Keratinocyte (primary cell): ENCODE data around the gene HACE1. TPM values are rescaled to one million over a fixed set of nuclear protein-coding genes. Genes with fewer than 3 reads are reported as not detected.
"Not testable (repeated sequence)": the region's sequence is repeated elsewhere in the genome, so short reads cannot be mapped to it uniquely, and the experiment has no call there.

Experiments used
- DNase-seq: peaks from one replicate; pipeline ENCODE4 v3.0.0-alpha.2; 2011; ENCODE audit warnings: low read depth, missing footprints, low spot score
- FAIRE-seq: peaks from 2 replicates; lab custom pipeline; 2011; peaks lifted over from hg19 to GRCh38; lab: Jason Lieb, UNC
- H2AFZ ChIP-seq: 2 replicates; pipeline ENCODE4 v1.6.0; 2012; ENCODE audit warnings: low read length, control low read depth, inconsistent platforms; ENCODE audit not compliant: control insufficient read depth
- H3K27ac ChIP-seq: 2 replicates; pipeline ENCODE4 v1.5.1; 2011; ENCODE audit warnings: low read length; ENCODE audit not compliant: control insufficient read depth, insufficient read depth
- H3K27me3 ChIP-seq: 3 replicates; pipeline ENCODE4 v1.6.0; 2011; ENCODE audit warnings: low read length; ENCODE audit not compliant: control insufficient read depth, insufficient read depth; ENCODE audit errors: extremely low read depth
- H3K36me3 ChIP-seq, 2 experiments: 2 replicates in 1 of 2; 3 replicates in 1 of 2; pipeline ENCODE4 v1.5.1; 2011; ENCODE audit warnings: low read length in 2 of 2, mild to moderate bottlenecking in 1 of 2; ENCODE audit not compliant: control insufficient read depth in 2 of 2, insufficient read depth in 2 of 2; ENCODE audit errors: extremely low read depth in 1 of 2
- H3K4me1 ChIP-seq: 3 replicates; pipeline ENCODE4 v1.5.1; 2011; ENCODE audit warnings: low read length; ENCODE audit not compliant: control insufficient read depth, insufficient read depth; ENCODE audit errors: extremely low read depth
- H3K4me2 ChIP-seq: 3 replicates; pipeline ENCODE4 v1.6.0; 2011; ENCODE audit warnings: low read depth, low read length; ENCODE audit not compliant: control insufficient read depth, insufficient read depth; ENCODE audit errors: extremely low read depth
- H3K4me3 ChIP-seq, 3 experiments: fragments of 200-600 bp in 1 of 3; sonication (generic) in 1 of 3; 2 replicates in 2 of 3; 3 replicates in 1 of 3; pipeline ENCODE4 v1.5.1; 2011 to 2016; ENCODE audit warnings: low read length in 3 of 3, mild to moderate bottlenecking in 3 of 3, control low read depth in 2 of 3, inconsistent platforms in 1 of 3, low read depth in 1 of 3, mixed read lengths in 1 of 3, mixed run types in 1 of 3, moderate library complexity in 1 of 3; ENCODE audit not compliant: control insufficient read depth in 2 of 3, insufficient read depth in 2 of 3; ENCODE audit errors: extremely low read depth in 1 of 3
- H3K79me2 ChIP-seq: 2 replicates; pipeline ENCODE4 v1.6.0; 2012; ENCODE audit warnings: low read length; ENCODE audit not compliant: control insufficient read depth, insufficient read depth
- H3K9ac ChIP-seq: 3 replicates; pipeline ENCODE4 v1.6.0; 2011; ENCODE audit warnings: low read length; ENCODE audit not compliant: control insufficient read depth, insufficient read depth; ENCODE audit errors: extremely low read depth
- H3K9me1 ChIP-seq: 3 replicates; pipeline ENCODE4 v1.6.0; 2011; ENCODE audit warnings: low read length; ENCODE audit not compliant: control insufficient read depth, insufficient read depth; ENCODE audit errors: extremely low read depth
- H3K9me3 ChIP-seq: 2 replicates; pipeline ENCODE4 v1.5.1; 2012; ENCODE audit warnings: low read depth, low read length; ENCODE audit not compliant: control insufficient read depth
- H4K20me1 ChIP-seq: 3 replicates; pipeline ENCODE4 v1.6.0; 2011; ENCODE audit warnings: low read length; ENCODE audit not compliant: control insufficient read depth, insufficient read depth; ENCODE audit errors: extremely low read depth
- EZH2 ChIP-seq: IDR thresholded peaks from one replicate; pipeline ENCODE4 v1.6.1; 2012; ENCODE audit warnings: inconsistent platforms, mild to moderate bottlenecking, low read length, moderate library complexity
- dilution Hi-C: fragments of 300-500 bp; cut with MboI; formaldehyde crosslinking; loops from one replicate; pipeline ENCODE4 v1.7.0; 2020; ENCODE audit warnings: low sequenced_read_pairs; ENCODE audit not compliant: extremely low pct_ligation_motif_present
- polyA plus RNA-seq, 5 experiments: library from polyadenylated mRNA; depleted of rRNA in 3 of 5; stranded (reverse) in 3 of 5; stranded (forward) in 1 of 5; unstranded in 1 of 5; fragments of >200 nt; gene quantifications; 1 replicate in 1 of 5; 2 replicates in 3 of 5; 3 replicates in 1 of 5; pipeline versions ENCODE4 v1.2.1 to v1.2.3, GENCODE V29; 2011 to 2012; ENCODE audit warnings: missing spikeins in 2 of 5, low read depth in 1 of 5, low replicate concordance in 1 of 5
- TF ChIP-seq, protein P1 (sequence below), 3 experiments: IDR thresholded peaks in 1 of 3; conservative IDR thresholded peaks in 1 of 3; optimal IDR thresholded peaks in 1 of 3; 2 replicates in 2 of 3; 3 replicates in 1 of 3; pipeline versions ENCODE3 to v1.5.1; 2011; ENCODE audit warnings: low read length in 3 of 3, mild to moderate bottlenecking in 3 of 3, moderate library complexity in 2 of 3, control low read depth in 1 of 3, inconsistent platforms in 1 of 3; ENCODE audit not compliant: insufficient read depth in 2 of 3; ENCODE audit errors: extremely low read depth in 1 of 3

The HACE1 gene
- polyA plus RNA-seq, 1 donor (not counting 4 experiments of a cell fraction or from before 2014, with no cell fraction given), result 7.4 TPM

DNA sequence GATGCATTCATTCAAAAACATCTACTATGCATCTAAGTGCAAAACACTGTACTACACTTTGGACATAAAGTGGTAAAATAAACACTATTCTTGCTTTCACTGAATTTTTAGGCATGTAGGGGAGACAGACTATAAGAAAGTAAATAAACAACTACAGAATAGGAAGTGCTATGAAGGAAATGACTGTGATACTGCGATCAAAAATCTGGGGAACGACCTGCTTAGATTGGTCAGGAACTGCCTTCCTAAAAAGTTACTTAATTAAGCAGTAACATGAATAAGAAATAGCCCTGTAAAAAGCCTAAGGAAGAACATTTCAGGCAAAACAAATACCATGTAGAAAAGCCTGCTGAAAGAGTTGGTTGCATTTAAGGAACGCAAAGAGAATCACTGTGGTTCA lies 50.6 kb downstream of the HACE1 start:
- Histone ChIP-seq H3K4me2 (no peak overlapping the region), H3K4me3 (no peak overlapping the region), H3K9me3 (no peaks in the 10 kb centered on the region), H3K79me2 (no peaks in the 10 kb centered on the region), H3K9ac (no peak overlapping the region), H3K27me3 (no peaks in the 10 kb centered on the region), H2AFZ (no peak overlapping the region), H3K4me1 (no peaks in the 10 kb centered on the region), H3K27ac (no peak overlapping the region), H3K36me3 (no peaks in the 10 kb centered on the region), H3K9me1 (no peaks in the 10 kb centered on the region), H4K20me1 (no peaks in the 10 kb centered on the region)
- no peak for FAIRE-seq
- DNase-seq, result no peak
- dilution Hi-C loops, result no loop called here
- TF ChIP-seq, protein P1, sequence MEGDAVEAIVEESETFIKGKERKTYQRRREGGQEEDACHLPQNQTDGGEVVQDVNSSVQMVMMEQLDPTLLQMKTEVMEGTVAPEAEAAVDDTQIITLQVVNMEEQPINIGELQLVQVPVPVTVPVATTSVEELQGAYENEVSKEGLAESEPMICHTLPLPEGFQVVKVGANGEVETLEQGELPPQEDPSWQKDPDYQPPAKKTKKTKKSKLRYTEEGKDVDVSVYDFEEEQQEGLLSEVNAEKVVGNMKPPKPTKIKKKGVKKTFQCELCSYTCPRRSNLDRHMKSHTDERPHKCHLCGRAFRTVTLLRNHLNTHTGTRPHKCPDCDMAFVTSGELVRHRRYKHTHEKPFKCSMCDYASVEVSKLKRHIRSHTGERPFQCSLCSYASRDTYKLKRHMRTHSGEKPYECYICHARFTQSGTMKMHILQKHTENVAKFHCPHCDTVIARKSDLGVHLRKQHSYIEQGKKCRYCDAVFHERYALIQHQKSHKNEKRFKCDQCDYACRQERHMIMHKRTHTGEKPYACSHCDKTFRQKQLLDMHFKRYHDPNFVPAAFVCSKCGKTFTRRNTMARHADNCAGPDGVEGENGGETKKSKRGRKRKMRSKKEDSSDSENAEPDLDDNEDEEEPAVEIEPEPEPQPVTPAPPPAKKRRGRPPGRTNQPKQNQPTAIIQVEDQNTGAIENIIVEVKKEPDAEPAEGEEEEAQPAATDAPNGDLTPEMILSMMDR (optimal IDR thresholded peaks at IDR 0.05 in 1 of 3, IDR thresholded peaks at IDR 0.05 in 1 of 3, conservative IDR thresholded peaks at IDR 0.05 in 1 of 3; ENCODE audit: extremely low read depth in 1 of 3, insufficient read depth in 2 of 3, low read length in 3 of 3), result no peak
- TF ChIP-seq EZH2, result no peak

DNA sequence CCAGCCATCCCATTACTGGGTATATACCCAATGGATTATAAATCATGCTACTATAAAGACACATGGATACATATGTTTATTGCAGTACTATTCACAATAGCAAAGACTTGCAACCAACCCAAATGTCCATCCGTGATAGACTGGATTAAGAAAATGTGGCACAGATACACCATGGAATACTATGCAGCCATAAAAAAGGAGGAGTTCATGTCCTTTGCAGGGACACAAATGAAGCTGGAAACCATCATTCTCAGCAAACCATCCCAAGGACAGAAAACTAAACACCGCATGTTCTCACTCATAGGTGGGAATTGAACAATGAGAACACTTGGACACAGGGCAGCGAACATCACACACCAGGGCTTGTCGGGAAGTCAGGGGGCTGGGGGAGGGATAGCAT lies 54.4 kb downstream of the HACE1 start:
- H3K9me1 ChIP-seq, H4K20me1 ChIP-seq, H3K9ac ChIP-seq, FAIRE-seq, H3K4me2 ChIP-seq, H3K9me3 ChIP-seq, H3K4me1 ChIP-seq, H3K4me3 ChIP-seq, H3K27me3 ChIP-seq, H2AFZ ChIP-seq, H3K79me2 ChIP-seq, H3K36me3 ChIP-seq, dilution Hi-C loops, H3K27ac ChIP-seq, DNase-seq: not testable (repeated sequence)

DNA sequence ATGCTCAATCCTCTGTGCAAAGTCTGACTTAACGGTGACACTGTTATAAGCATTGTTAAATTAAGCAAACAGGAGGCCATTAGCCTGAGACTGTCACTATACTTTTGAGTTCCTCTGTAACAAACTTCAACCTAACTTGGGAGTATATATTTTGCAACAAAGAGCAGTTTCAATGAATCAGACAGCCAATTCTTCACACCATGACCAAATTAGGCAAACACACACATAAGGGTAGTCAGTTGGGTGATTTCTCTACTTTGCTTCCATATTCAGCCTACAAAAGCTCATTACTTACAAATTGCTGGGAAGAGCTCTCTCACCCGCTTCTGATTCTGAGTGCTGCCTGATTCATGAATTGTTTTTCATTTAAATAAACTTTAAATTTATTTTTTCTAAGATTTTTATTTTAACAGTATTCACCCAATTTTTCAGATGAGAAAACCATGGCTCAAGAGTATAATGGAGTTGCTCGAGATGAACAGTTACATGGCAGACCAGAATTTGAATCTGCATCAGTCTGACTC lies 60.5 kb downstream of the HACE1 start:
- dilution Hi-C loops, result no loop called here
- TF ChIP-seq EZH2, result no peak
- TF ChIP-seq, protein P1 (optimal IDR thresholded peaks at IDR 0.05 in 1 of 3, IDR thresholded peaks at IDR 0.05 in 1 of 3, conservative IDR thresholded peaks at IDR 0.05 in 1 of 3; ENCODE audit: extremely low read depth in 1 of 3, insufficient read depth in 2 of 3, low read length in 3 of 3), result no peak
- Histone ChIP-seq H3K27ac (no peak overlapping the region), H3K4me3 (no peak overlapping the region), H2AFZ (no peak overlapping the region), H3K9ac (no peak overlapping the region), H3K4me2 (no peak overlapping the region), H3K9me1 (no peaks in the 10 kb centered on the region), H3K4me1 (no peaks in the 10 kb centered on the region), H3K27me3 (no peaks in the 10 kb centered on the region), H3K36me3 (no peaks in the 10 kb centered on the region), H4K20me1 (no peaks in the 10 kb centered on the region), H3K9me3 (no peaks in the 10 kb centered on the region), H3K79me2 (no peaks in the 10 kb centered on the region)
- DNase-seq (no peak), FAIRE-seq (no peak)
